Measurements from ENCODE around the gene CEP128.
"Not testable (repeated sequence)": the region's sequence is repeated elsewhere in the genome, so short reads cannot be mapped to it uniquely, and the experiment has no call there.

The CEP128 gene

DNA sequence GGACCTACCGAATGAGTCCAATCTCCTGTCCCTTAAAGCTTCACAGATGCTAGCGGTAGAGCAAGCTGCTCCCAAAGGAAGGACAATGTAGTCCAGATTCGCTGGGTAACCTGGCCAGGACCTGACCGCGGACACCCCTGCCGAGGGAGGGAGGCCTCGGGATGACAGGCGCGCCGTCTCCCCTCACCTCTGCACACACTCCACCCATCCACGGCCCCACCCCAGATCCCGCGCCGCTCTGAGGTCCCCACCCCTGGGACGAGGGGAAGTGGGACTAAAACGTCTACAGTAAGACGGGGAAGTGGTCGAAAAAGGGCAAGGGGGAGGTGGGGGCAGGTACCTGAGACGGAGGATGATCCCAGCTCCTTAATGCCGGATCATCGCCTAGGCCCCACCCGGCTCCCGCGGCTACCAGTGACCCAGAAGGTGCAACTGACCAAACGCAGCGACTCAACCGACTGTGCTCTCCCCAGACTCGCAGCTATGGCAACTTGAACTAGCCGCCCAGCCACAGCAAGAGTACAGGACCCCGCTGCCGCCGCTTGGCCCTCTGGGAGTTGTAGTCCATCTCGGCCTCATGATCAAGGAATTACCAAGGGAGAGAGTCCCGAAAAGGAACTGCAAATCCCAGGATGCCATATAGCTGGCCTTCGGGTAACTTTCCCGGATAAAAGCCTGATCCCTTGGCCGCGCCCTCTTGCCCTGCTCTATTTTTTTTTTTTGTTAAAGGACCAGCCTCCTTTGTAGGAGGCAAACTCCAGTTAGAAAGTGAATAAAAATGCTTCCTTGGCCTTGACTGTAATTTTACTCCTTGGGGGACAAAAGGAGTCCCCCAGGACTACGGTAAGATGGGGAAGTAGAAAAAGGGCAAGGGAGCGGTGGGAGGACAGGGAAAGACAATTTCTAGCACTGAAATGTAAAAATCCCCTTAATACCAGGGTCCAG, at the start of gene CEP128:
Gene CEP128 (minus strand): TSS at position 498 of the 945 bp plus-strand sequence.
- DNase-seq: peak; percentile 30 to 78 (median 64)

DNA sequence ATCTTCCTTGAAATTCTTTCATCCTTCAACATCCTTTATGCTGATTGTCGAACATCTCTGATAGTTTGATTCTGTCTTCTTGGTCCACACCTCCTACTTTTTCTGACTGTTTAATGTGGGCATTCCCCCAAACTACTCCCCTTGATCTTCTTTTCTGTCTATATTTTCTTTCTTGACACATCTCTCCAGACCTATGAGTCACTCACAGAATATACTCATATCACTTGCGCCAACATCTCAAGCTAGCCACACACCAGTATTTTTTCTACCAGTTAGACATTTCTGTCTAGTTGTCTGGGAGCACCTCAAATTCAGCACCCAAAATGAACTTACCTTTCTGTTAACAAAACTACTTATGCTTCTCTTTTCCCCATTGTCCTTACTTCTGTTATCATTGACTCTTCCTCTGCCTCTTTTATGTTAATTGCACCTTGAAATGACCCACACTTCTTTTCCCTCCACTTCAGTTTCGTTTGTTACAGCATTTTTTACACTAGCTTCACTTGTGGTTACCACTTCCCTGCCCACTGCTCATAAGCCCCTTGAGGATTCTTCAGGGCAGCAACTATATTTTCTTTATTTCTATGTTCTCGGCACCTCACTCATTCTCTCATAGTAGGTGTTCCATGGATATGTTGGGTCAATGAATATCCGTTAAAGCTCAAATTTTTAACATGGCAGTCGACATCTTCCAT, 47.3 kb upstream of the CEP128 start:
- no peak for DNase-seq

DNA sequence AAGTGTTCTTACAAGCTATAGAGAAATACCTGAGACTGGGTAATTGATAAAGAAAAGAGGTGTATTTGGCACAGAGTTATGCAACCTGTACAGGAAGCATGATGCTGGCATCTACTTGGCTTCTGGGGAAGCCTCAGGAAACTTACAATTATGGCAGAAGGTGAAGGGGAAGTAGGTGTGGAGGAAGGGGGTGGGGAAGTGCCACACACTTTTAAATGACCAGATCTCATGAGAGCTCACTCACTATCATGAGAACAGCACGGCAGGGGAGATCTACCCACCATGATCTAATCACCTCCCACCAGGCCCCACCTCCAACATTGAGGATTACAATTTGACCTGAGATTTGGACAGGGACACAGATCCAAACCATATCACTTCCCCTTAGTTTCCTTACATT, 46.7 kb upstream of the CEP128 start:
- no peak for DNase-seq

DNA sequence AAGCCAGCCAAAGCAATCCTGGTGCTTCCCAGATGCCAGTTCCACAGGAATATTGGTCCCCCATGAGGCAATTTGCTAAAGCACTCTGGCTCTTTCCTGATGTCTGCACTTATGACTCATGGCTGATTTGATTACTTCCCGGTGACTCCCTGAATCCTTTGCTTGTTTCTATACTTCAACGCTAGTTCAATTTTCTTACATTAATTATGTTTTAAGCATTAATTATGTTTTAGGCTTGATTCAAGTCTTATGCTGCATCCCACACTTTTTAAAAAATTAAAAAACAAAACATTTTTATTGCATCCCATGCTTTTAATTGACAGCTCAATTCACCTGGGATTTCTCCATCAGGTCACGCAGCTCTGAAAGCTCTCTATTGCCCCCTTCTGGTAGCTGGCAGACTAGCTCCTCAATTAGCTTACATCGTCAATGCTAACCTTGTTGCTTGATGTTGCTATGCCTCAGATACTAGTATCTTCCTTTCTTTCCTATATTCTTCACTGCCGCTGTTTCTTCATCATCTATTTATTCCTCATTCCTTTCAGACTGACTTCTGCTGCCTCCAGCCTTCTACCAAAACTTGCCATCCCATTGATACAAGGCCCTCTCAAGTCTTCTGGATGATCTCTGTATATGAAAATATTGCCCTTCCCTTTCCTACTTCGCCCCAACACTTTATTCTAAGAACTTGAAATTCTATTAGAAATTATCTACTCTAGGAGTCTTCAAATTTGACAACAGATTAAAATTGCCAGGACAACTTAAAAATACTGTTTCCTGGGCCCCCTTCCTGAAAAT, 45.9 kb upstream of the CEP128 start:
- DNase-seq: peak; percentile 3 to 75 (median 42)

DNA sequence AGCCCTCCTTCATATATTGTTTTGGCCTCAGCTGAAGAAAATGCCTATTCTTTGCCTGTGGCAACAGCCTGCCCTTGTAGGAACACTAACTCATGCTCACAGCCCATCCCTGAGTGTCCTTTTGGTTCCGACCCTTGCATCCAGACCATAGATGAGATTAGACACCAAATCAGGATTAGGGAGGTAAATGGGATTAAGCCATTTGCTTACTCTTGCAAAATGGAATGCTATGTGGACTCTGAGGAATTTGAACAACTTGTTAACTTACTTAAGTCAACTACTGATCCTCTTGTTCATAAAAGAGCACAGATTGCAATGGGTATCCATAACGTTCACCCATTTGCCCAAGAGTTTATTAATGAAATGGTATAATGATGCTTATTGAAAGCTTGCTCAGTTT, 41.2 kb upstream of the CEP128 start:
- DNase-seq: no peak

DNA sequence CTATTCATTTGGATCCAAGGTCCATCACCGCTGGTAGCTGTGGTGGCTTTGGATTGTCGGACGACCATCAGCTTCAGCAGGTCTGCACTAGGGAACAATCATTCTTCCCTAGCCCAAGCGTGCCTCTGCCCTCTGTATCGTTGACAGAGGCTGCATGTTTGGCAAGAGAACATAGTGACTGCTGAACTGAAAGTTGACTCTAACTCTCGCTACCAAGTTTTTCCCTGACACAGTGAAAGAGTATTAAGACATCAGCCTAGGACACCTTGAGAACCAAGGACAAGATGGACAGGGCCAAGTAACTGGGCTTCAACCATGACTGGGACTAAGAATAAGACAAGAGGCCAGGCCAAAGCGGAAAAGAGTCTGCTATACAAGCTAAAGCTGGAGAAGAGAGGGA, 40.1 kb upstream of the CEP128 start:
- no peak for DNase-seq

DNA sequence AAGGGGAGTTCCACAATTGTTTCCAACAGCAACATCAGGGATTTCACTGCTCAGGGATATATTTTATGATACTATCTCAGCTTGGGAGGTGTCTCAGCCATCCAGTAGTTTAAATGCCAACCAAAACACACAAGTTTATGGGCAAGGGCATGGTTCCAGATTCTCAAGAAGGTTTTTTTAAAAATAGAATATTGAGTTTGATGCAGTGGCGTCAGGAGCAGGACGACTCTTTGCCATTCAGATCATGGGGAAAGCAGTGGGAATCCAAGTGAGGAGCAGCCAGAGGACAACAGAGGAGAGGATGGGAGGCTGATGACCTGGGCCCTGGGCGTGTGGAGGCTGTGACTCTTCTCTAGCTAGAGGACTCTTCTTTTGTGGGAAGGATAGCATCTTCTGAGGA, 39.6 kb upstream of the CEP128 start:
- DNase-seq: no peak

DNA sequence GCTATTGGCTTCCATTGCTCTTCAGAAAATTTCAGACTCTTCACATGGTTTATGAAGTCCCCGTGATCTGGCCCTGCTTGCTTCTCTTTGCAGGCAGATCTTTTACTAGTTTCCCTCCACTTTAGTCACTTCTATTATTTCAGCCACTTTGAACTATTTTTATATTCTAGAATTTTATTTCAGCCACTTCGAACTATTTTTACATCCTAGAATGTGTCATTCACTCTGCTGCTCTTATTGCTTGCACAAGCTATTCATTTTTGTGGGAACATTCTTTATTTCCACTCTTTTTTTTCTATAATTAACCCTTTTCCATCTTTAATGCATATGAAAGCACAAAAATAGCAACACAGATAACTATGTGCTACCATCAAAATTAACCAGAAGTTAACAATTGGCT, 38.4 kb upstream of the CEP128 start:
- no peak for DNase-seq

DNA sequence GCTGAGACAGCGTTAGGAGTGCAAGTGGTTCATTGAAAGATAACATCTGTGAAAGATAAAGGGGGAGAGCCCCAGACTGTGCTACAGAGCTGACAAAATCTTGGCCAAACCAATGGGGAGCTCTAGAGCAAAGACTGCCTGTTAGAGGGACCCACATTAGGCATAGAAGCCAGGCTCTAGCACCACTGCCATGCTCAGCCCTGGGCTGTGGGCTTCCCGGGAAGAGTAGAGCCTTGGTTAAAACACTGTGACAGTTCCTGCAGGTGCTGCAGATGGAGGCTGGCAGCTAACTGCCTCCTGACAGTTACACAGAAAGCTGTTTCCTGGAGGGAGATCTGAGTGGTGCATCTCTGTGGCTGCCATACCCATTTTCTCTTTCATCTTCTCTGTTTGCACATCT, 36.9 kb upstream of the CEP128 start:
- no peak for DNase-seq

DNA sequence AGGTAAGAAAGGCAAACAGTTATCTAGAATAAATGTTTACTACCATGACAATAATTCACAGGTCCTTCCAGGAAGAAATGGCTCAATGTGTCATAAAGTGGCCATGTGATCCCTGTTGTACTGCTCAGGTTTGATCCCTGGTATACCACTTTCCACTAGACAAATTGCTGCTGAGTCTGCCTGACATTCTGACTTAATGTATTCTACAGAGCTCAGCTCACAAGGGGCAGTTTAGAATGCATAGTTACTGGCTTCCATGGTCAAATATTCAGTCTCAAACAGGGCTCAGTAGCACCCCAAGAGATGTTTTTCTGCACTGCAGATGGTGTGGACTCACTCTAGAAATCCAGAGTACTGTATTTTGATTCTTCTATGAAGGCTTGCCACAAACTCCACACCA, 35.7 kb upstream of the CEP128 start:
- no peak for DNase-seq

DNA sequence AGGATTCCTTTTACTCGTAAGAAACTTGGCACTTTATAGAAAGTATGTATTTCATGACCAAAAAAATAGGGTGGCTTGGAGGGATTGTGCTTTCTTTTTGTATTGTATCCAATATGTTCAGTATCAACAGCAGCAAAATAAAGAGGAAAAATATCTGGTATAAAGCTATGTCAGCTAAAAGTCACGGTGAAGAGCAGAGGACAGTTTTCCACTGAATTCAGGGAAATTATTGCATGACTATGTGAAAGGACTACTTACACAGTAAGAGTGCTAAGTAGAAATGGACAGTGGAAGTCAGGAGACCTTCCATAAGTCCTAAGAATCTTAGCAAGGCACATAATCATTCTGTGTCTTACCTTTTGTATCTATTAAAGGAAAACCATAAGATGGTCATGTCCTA, 33.1 kb upstream of the CEP128 start:
- DNase-seq: no peak

DNA sequence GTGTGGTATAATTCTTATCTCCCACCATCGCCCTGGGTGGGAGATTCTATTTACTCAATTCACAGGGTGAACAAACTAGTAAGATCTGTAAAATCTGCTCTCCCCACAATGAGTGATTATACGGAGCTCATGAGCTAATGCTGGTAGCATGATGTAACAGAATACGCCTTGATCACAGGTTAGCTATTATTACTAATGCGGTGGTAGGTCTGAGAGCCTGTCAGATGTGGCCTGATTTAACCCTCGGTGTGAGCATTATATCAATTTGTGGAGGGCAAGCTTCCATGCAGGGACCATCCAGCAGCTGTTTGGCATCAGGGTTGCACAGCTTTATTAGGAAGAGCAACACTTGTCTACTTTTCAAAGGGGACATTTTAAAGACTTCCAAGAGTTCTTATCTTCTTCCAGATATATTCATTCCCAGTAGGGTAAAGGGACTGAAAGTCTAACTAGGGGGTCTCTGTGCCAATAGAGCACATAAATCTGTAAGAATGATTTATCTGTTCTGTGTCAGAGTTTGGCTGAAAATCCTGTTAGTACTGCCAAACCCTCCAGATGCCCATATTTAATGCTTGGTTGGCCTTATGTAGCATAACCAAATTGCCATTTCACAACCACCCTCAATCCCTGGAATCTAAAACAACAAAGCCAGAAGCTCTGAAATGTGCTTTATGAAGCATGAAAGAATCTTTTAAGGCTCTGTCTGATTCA, 32.5 kb upstream of the CEP128 start:
- no peak for DNase-seq

DNA sequence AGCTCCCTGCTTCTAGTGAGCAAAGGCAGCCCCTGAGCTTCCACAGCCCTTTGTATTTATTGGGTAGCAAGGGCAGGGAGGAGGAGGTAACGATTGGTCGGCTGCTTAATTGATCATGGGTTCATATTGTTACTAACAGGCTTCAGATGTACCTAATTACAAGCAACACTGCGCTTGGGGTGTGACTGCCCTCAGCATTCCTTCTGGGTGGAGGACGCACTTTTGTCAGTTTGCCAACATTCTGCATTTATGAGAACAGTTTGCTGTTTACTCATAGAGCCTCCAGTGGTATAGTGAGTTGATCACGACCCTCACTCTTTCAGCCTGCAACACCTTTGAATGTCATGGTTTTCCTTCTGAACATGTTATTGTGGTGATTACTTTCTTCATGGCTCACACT, 23.5 kb upstream of the CEP128 start:
- DNase-seq: no peak

DNA sequence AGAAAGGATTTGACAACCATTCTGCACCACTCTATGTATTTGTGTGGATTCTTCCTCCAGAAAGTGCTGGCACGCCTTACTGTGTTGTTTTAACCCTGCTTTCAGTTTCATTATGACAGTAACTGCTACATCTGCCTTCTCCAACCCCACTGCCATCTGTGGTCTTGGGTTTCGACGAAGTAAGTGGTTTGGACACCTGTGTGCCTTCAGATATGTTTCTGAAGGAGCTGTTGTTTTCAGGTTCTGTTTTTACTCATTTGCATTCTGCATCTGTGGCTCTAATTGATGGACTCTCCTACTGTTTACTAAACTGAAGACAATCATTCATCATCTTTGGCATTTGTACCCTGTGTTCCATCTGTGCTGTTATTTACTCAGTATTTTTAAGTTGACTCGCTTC, 18.0 kb upstream of the CEP128 start:
- peak in 3 of 6 experiments; percentile 32 to 48 (median 43) for DNase-seq

DNA sequence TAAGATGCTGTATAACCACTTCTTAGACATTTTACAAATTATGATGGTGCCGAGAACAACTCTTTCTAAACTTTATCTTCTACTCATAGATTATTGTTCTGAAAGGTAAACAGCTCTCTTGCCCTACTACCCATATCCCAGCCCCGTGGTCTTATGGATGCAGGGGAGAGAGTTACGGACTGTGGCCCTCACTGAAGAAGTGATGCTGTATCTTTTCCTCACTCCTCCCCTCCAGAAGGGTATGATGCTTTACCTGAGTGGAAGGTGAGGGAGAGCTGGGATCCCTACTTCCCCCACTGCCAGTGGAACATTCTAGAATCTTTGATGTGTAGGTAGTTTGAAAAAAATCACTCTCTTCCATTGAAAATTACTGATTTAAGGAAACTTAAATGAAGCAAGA, 17.4 kb upstream of the CEP128 start:
- peak in 1 of 6 experiments; percentile 30 for DNase-seq

DNA sequence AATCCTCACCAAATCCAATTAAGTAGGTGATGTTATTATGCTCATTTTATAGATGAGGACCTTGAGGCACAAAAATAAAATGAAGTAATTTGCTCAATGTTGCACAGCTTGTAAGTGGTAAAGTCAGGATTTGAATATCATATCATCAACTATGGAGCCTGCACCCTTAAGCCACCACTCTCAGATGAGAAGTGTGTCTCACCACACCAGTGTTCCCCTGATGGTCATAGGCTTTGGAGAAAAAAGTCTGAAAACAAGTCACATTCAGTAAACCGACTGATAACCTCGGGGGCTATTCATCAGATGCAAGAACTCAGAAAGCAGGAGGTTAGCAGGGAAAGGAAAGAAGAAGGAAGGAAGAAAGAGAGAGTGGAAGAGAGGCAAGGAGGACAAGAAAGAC, 16.7 kb upstream of the CEP128 start:
- DNase-seq: no peak

DNA sequence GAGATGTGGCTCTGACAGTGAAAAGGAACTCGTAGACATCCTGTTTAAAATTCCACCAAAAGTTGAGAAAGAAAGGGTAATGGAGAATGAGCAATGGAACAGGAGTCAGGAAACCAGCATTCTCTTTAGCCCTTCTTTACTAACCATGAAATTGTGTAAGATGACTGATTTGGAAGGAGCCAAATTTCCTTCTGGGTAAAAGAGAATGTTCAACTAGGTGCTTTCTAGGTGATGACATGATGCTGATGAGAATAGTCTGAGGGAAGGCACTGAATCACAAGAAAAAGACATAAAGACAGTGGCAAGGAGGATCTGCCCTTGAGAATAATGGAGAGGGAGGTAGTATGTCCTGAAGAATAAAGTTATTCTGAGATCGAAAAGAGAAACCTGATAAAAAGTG, 16.1 kb upstream of the CEP128 start:
- no peak for DNase-seq

DNA sequence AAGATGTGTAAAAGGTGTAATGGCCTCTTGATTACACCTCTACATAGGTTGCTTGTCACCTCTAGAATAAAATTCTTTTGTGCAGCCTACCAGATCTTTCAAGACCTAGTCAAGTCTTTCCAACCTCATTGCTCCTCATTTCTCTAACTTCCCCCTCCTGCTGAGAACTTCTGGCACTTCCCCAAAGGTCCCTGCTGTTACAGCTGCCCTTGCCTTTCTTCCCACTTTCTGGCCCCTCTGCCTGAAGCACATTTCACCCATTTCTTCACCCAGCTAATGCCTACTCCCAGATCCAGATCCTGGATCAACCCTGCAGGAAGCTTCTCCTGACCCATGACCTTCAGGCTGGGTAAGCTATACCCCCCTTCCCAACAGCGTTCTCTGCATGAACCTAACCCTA, 15.4 kb upstream of the CEP128 start:
- DNase-seq: no peak

DNA sequence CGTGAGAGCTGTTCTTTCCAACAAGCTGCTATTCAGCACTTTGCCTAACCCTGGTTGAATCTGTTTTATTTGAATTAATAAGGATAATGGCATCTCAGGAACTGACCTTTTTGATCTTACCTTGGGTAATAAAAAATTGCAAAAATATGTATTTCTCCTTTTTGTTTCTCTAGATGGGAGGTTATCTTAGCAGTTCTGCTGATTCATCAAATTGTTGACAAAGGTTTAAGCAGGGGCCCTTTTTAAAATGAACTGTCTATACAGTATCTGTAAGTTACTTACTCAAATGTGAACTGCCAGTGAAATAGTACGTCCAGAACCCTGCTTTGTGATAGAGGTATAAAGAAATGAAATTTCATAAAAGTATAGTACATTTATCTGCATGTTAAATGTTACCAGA, 14.6 kb upstream of the CEP128 start:
- DNase-seq: no peak

DNA sequence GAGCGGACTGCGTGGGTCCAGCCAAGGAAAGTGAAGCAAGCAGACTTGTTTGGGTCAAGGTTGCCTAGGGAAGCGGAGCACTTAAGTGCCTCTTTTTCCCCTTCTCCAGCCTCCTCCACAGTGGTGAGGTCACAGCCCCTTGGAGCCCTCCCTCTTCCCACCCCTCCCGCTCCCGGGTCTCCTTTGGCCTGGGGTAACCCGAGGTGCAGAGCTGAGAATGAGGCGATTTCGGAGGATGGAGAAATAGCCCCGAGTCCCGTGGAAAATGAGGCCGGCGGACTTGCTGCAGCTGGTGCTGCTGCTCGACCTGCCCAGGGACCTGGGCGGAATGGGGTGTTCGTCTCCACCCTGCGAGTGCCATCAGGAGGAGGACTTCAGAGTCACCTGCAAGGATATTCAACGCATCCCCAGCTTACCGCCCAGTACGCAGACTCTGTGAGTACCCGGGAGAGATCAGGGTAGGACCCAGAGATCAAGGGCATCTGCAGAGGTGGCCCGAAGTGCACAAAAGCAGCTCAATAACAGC, 13.9 kb upstream of the CEP128 start, which contains the start of gene TSHR:
Gene TSHR (plus strand): TSS at position 206 of the 526 bp plus-strand sequence. CDS start 60 bp downstream, at position 266.
- DNase-seq: peak in 4 of 6 experiments; percentile 2 to 27 (median 17)

DNA sequence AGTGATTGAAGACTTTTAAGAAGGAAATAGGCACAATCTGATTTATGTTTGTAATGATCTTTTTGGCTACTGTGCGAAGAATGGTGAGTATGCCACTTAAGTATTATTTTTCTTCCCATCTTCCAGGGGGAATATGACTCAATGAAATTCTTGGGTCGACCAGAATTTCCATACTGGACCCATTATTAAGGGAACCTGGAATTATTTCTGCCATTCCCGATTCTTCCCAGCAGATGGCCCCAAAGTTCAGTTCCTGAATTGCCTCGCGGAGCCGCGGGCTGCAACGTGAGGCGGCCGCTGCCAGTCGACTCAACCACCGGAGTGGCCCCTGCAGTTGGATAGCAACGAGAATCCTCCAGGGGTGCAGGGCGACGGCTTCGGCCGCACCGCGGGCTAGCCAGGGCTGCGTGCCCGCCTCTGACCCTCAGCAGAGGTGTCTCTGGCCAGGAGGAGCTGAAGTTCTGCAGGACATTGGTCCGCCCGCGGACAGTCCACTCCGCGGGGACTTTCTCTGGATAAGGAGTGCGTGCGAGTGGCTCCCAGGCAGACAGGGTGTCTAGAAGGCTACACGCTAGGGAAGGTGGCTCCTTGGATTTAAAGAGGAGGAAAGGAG, 13.3 kb upstream of the CEP128 start:
- DNase-seq: peak; percentile 34 to 75 (median 52)

DNA sequence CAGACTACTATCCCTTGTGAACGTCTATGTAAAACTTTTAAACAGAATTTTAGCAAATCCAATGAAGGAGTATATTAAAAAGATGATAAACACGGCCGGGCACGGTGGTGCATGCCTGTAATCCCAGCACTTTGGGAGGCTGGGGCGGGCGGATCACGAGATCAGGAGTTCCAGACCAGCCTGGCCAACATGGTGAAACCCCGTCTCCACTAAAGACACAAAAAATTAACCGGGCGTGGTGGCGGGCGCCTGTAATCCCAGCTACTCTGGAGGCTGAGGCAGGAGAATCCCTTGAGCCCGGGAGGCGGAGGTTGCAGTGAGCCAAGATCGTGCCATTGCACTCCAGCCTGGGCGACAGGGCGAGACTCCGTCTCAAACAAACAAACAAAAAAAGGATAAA, 11.7 kb upstream of the CEP128 start:
- DNase-seq: not testable (repeated sequence)

All from stimulated activated naive CD4-positive, alpha-beta T cell (primary cell).